CD14-positive monocyte (primary cell): ENCODE measurements around the gene MYH16. TPM values are rescaled to one million over a fixed set of nuclear protein-coding genes. Genes with fewer than 3 reads are reported as not detected.

Experiments used
- DNase-seq, 3 donors: peaks; one replicate each; pipeline ENCODE4 v3.0.0-alpha.2; 2011 to 2022
- H2AFZ ChIP-seq: 2 replicates; pipeline ENCODE4 v1.6.0; 2012; ENCODE audit warnings: mild to moderate bottlenecking, low read depth, low read length, inconsistent platforms; ENCODE audit not compliant: insufficient read depth, poor library complexity, severe bottlenecking
- H3K27ac ChIP-seq, 2 donors: 1 replicate in 1 of 2; 2 replicates in 1 of 2; pipeline ENCODE4 v1.5.1; 2012 to 2013; ENCODE audit warnings: low read length in 2 of 2, control low read depth in 1 of 2, inconsistent platforms in 1 of 2, low read depth in 1 of 2, mild to moderate bottlenecking in 1 of 2
- H3K27me3 ChIP-seq, 2 donors: one replicate each; pipeline versions ENCODE4 v1.6.0 to v1.6.1; 2011 to 2013; ENCODE audit warnings: low read length in 2 of 2; ENCODE audit not compliant: control insufficient read depth in 2 of 2, insufficient read depth in 2 of 2
- H3K36me3 ChIP-seq, 2 donors: replicated peaks in 1 of 2; 1 replicate in 1 of 2; 2 replicates in 1 of 2; pipeline versions ENCODE4 v1.5.1 to v1.6.1; 2012 to 2013; ENCODE audit warnings: low read length in 2 of 2, control low read depth in 1 of 2, inconsistent platforms in 1 of 2, mild to moderate bottlenecking in 1 of 2; ENCODE audit not compliant: insufficient read depth in 2 of 2, control insufficient read depth in 1 of 2
- H3K4me1 ChIP-seq, 2 donors: 1 replicate in 1 of 2; 2 replicates in 1 of 2; pipeline versions ENCODE4 v1.5.1 to v1.6.1; 2012 to 2013; ENCODE audit warnings: low read length in 2 of 2, control low read depth in 1 of 2, inconsistent platforms in 1 of 2, mild to moderate bottlenecking in 1 of 2, moderate library complexity in 1 of 2; ENCODE audit not compliant: insufficient read depth in 2 of 2, control insufficient read depth in 1 of 2
- H3K4me2 ChIP-seq: replicated peaks from 2 replicates; pipeline ENCODE3; 2012; ENCODE audit warnings: low read length, moderate library complexity, mild to moderate bottlenecking; ENCODE audit not compliant: poor library complexity, severe bottlenecking; ENCODE audit errors: extremely low read depth
- H3K4me3 ChIP-seq, 3 experiments: fragments of 200-600 bp in 1 of 3; sonication (generic) in 1 of 3; replicated peaks in 1 of 3; 1 replicate in 2 of 3; 2 replicates in 1 of 3; pipeline ENCODE4 v1.5.1; 2011 to 2013; ENCODE audit warnings: low read length in 3 of 3, mild to moderate bottlenecking in 3 of 3, control low read depth in 2 of 3, low read depth in 2 of 3, inconsistent platforms in 1 of 3, moderate library complexity in 1 of 3
- H3K79me2 ChIP-seq: 2 replicates; pipeline ENCODE4 v1.6.0; 2012; ENCODE audit warnings: mild to moderate bottlenecking, control low read depth, inconsistent platforms, low read length, moderate library complexity; ENCODE audit not compliant: insufficient read depth
- H3K9ac ChIP-seq: 2 replicates; pipeline ENCODE4 v1.6.0; 2017; ENCODE audit warnings: low read length, mild to moderate bottlenecking; ENCODE audit not compliant: insufficient read depth, poor library complexity, severe bottlenecking
- H3K9me3 ChIP-seq, 2 donors: replicated peaks in 1 of 2; 1 replicate in 1 of 2; 2 replicates in 1 of 2; pipeline versions ENCODE4 v1.5.1 to v1.6.1; 2012 to 2013; ENCODE audit warnings: low read length in 2 of 2, control low read depth in 1 of 2; ENCODE audit not compliant: control insufficient read depth in 1 of 2, insufficient read depth in 1 of 2
- H4K20me1 ChIP-seq: 2 replicates; pipeline ENCODE4 v1.6.0; 2012; ENCODE audit warnings: mild to moderate bottlenecking, low read length, control low read depth, moderate library complexity; ENCODE audit not compliant: insufficient read depth
- H3K27ac Mint-ChIP-seq, 7 donors: one replicate each; pipeline ENCODE4 v1.8.0; 2020; ENCODE audit warnings: mild to moderate bottlenecking in 7 of 7, mixed read lengths in 7 of 7, moderate library complexity in 6 of 7, inconsistent platforms in 2 of 7
- H3K27me3 Mint-ChIP-seq, 3 donors: one replicate each; pipeline ENCODE4 v1.8.0; 2021 to 2022; ENCODE audit warnings: low read depth in 3 of 3, mild to moderate bottlenecking in 3 of 3, mixed read lengths in 3 of 3, moderate library complexity in 3 of 3, inconsistent platforms in 1 of 3
- H3K36me3 Mint-ChIP-seq, 2 donors: one replicate each; pipeline ENCODE4 v1.8.0; 2020; ENCODE audit warnings: mixed read lengths in 2 of 2, inconsistent platforms in 1 of 2, mild to moderate bottlenecking in 1 of 2
- H3K4me1 Mint-ChIP-seq: one replicate; pipeline ENCODE4 v1.8.0; 2020; ENCODE audit warnings: mild to moderate bottlenecking, mixed read lengths
- H3K4me3 Mint-ChIP-seq, 2 donors: one replicate each; pipeline ENCODE4 v1.8.0; 2020; ENCODE audit warnings: mild to moderate bottlenecking in 2 of 2, mixed read lengths in 2 of 2, moderate library complexity in 1 of 2
- H3K9me3 Mint-ChIP-seq, 7 donors: one replicate each; pipeline ENCODE4 v1.8.0; 2020 to 2022; ENCODE audit warnings: mixed read lengths in 7 of 7, mild to moderate bottlenecking in 6 of 7, moderate library complexity in 6 of 7, inconsistent platforms in 2 of 7
- CTCF ChIP-seq: fragments of 200-600 bp; IDR thresholded peaks from one replicate; pipeline ENCODE4 v1.8.0; 2022; ENCODE audit warnings: antibody characterized with exemption, mild to moderate bottlenecking
- WGBS: methylation state at CpG from one replicate; pipeline ENCODE4 v1.1.5; 2013; ENCODE audit warnings: missing lambda C conversion rate; ENCODE audit not compliant: insufficient coverage; 5-methylcytosine and 5-hydroxymethylcytosine counted together
- intact Hi-C, 2 donors: fragments of 100-400 bp; cut with micrococcal nuclease; formaldehyde crosslinking; loops; one replicate each; pipeline versions ENCODE4 v1.15.0 to v1.15.1; 2023
- polyA plus RNA-seq, 3 donors: library from polyadenylated mRNA; depleted of rRNA in 1 of 3; unstranded in 2 of 3; stranded (reverse) in 1 of 3; fragments of 300-500 nt in 2 of 3; fragments of >200 nt in 1 of 3; fragmentation: Illumina TruSeq in 2 of 3; gene quantifications; 1 replicate in 2 of 3; 2 replicates in 1 of 3; pipeline ENCODE4 v1.2.3, GENCODE V29; 2012 to 2021

Gene MYH16
- polyA plus RNA-seq, 3 donors = not detected

GRCh38 chr7:99309111-99309510, 36.5 kb downstream of the MYH16 start:
- no peaks in the 10 kb centered on the region for H4K20me1 ChIP-seq
- H3K4me3 ChIP-seq = no peak overlapping the region
- no peak overlapping the region for H3K9ac ChIP-seq
- Mint-ChIP-seq H3K4me1 (peaks cover 8% of the 10 kb centered on the region), H3K27me3 (peaks cover 4 to 5% (median 5%) of the 10 kb centered on the region in 3 donors), H3K4me3 (no peak overlapping the region), H3K27ac (no peak overlapping the region), H3K36me3 (no peaks in the 10 kb centered on the region), H3K9me3 (peaks cover 0 to 12% (median 4%) of the 10 kb centered on the region in 7 donors)
- no peaks in the 10 kb centered on the region for H3K36me3 ChIP-seq
- no peaks in the 10 kb centered on the region for H3K79me2 ChIP-seq
- no peak overlapping the region for H2AFZ ChIP-seq
- WGBS = 100% methylated on average over 4 of the region's 7 CpGs
- intact Hi-C loops = no loop called here
- no peak for DNase-seq
- H3K27ac ChIP-seq = no peak overlapping the region
- no peaks in the 10 kb centered on the region for H3K27me3 ChIP-seq
- peaks cover 0 to 11% of the 10 kb centered on the region in 2 donors for H3K9me3 ChIP-seq
- TF ChIP-seq CTCF = no peak
- H3K4me2 ChIP-seq = no peak overlapping the region
- H3K4me1 ChIP-seq = peaks cover 4 to 6% of the 10 kb centered on the region in 2 donors

DNA sequence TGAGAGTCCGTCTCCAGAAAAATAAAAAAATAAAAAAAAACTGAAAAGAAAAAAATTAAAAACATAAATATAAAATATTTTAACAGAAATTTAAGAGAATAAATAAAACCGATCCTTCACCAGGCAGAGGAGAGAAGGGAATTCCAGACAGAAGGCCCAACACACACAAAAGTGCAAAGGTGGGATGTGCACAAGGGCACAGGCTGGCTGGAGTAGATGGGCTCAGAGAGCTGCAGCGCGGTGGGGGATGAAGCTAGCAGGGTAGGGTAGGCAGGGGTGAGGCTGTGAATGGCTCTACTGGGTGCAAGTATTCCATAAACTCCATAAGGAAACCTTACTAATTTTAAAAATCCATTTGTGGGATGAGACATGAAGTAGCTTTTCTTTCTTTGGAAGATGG, 37.4 kb downstream of the MYH16 start:
- Histone ChIP-seq H3K27ac (no peak overlapping the region), H3K4me1 (peaks cover 4 to 6% of the 10 kb centered on the region in 2 donors), H3K9ac (no peak overlapping the region), H3K9me3 (peaks cover 0 to 11% of the 10 kb centered on the region in 2 donors), H3K27me3 (no peaks in the 10 kb centered on the region), H2AFZ (no peak overlapping the region), H3K36me3 (no peaks in the 10 kb centered on the region), H4K20me1 (no peaks in the 10 kb centered on the region), H3K4me3 (no peak overlapping the region), H3K4me2 (no peak overlapping the region), H3K79me2 (no peaks in the 10 kb centered on the region)
- intact Hi-C loops = loop anchor here in 1 of 2 donors (2.0 kb wide), 1 partner anchor 269 kb away; no protein-coding TSS in a partner anchor
- Mint-ChIP-seq H3K9me3 (peaks cover 0 to 12% (median 4%) of the 10 kb centered on the region in 7 donors), H3K27ac (no peak overlapping the region), H3K27me3 (peaks cover 4 to 5% (median 5%) of the 10 kb centered on the region in 3 donors), H3K4me1 (peaks cover 8% of the 10 kb centered on the region), H3K36me3 (no peaks in the 10 kb centered on the region), H3K4me3 (no peak overlapping the region)
- no peak for DNase-seq
- WGBS = no CpG with 5 or more reads among the region's 4 CpGs
- TF ChIP-seq CTCF = no peak
